ENCODE measurements around the gene DDX51.

Gene DDX51

DNA sequence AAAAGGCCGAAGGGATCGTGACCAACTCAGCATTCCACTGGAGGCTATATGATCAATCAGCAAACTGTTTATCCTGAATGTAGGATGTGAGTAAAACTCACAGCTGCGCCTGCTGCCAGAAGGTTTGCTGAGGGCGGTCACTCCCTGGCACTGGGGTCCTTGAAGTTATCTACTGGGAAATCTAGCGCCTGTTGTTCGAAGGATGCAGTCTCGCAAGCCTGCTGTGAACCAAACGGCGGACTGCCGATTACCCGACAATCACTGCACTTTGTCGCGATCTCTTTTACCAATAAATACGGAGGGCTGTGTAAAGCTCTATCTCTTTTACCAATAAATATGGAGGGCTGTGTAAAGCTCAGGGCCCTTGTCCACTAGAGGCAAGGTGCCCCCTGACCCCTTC, 12.9 kb downstream of the DDX51 start:
- no peak overlapping the region for H3K27ac ChIP-seq
- TF ChIP-seq, protein P1, sequence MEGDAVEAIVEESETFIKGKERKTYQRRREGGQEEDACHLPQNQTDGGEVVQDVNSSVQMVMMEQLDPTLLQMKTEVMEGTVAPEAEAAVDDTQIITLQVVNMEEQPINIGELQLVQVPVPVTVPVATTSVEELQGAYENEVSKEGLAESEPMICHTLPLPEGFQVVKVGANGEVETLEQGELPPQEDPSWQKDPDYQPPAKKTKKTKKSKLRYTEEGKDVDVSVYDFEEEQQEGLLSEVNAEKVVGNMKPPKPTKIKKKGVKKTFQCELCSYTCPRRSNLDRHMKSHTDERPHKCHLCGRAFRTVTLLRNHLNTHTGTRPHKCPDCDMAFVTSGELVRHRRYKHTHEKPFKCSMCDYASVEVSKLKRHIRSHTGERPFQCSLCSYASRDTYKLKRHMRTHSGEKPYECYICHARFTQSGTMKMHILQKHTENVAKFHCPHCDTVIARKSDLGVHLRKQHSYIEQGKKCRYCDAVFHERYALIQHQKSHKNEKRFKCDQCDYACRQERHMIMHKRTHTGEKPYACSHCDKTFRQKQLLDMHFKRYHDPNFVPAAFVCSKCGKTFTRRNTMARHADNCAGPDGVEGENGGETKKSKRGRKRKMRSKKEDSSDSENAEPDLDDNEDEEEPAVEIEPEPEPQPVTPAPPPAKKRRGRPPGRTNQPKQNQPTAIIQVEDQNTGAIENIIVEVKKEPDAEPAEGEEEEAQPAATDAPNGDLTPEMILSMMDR (conservative IDR thresholded peaks at IDR 0.05): no peak

- TF ChIP-seq, protein P1 (conservative IDR thresholded peaks at IDR 0.05): no peak
- no peak overlapping the region for H3K27ac ChIP-seq
These were observed 13.4 kb downstream of the DDX51 start for GRCh38 chr12:132130690-132131089.

- TF ChIP-seq, protein P1 (conservative IDR thresholded peaks at IDR 0.05): no peak
- H3K27ac ChIP-seq: no peak overlapping the region
These were observed 15.1 kb downstream of the DDX51 start for GRCh38 chr12:132129007-132129406.

- H3K27ac ChIP-seq: no peak overlapping the region
- TF ChIP-seq, protein P1 (conservative IDR thresholded peaks at IDR 0.05): no peak
These were observed 17.1 kb downstream of the DDX51 start for GRCh38 chr12:132127041-132127440.

- H3K27ac ChIP-seq: no peak overlapping the region
- TF ChIP-seq, protein P1 (conservative IDR thresholded peaks at IDR 0.05): no peak
These were observed 18.4 kb downstream of the DDX51 start for GRCh38 chr12:132125736-132126135.

DNA sequence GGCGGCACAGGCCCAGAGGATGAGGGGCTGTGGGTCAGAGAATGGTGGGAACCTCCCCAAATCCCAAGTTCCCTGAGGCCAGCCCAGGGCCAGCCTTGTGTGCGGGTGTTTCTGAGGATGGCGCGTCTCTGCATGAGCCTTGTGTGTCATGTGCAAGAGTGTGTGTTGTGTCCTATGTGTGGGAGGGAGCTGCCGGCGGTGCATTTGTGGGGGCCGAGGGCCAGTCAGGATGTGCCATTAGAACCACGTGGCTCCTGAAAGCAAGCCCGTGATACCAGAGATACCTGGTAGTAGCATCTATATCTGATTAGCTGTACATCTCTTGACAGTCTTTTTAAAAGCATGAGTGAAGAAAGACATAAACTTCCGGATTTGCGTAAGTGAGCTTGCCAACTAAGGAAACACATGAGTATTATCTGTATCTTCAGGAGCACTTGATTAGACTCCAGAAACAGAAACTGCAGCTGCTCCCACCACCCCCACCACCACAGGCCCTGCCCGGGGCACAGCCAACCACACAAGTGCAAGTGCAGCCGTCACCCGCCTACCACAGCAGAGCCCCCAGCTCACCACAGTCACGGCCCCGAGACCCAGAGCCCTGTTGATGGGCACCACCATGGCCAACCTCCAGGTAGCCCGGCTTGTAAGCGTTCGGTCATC, 19.2 kb downstream of the DDX51 start:
- H3K27ac ChIP-seq: no peak overlapping the region

GRCh38 chr12:132123970-132124765, 20.0 kb downstream of the DDX51 start:
- TF ChIP-seq, protein P1 (conservative IDR thresholded peaks at IDR 0.05): no peak
- no peak overlapping the region for H3K27ac ChIP-seq

More for the DNA sequence above, 19.2 kb downstream of the DDX51 start:
- TF ChIP-seq, protein P1 (conservative IDR thresholded peaks at IDR 0.05): no peak

Measured in VCaP (cell line).